Measurements from ENCODE around the gene STRN.
"Not testable (repeated sequence)": the region's sequence is repeated elsewhere in the genome, so short reads cannot be mapped to it uniquely, and the experiment has no call there.

The STRN gene, protein sequence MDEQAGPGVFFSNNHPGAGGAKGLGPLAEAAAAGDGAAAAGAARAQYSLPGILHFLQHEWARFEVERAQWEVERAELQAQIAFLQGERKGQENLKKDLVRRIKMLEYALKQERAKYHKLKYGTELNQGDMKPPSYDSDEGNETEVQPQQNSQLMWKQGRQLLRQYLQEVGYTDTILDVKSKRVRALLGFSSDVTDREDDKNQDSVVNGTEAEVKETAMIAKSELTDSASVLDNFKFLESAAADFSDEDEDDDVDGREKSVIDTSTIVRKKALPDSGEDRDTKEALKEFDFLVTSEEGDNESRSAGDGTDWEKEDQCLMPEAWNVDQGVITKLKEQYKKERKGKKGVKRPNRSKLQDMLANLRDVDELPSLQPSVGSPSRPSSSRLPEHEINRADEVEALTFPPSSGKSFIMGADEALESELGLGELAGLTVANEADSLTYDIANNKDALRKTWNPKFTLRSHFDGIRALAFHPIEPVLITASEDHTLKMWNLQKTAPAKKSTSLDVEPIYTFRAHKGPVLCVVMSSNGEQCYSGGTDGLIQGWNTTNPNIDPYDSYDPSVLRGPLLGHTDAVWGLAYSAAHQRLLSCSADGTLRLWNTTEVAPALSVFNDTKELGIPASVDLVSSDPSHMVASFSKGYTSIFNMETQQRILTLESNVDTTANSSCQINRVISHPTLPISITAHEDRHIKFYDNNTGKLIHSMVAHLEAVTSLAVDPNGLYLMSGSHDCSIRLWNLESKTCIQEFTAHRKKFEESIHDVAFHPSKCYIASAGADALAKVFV

DNA sequence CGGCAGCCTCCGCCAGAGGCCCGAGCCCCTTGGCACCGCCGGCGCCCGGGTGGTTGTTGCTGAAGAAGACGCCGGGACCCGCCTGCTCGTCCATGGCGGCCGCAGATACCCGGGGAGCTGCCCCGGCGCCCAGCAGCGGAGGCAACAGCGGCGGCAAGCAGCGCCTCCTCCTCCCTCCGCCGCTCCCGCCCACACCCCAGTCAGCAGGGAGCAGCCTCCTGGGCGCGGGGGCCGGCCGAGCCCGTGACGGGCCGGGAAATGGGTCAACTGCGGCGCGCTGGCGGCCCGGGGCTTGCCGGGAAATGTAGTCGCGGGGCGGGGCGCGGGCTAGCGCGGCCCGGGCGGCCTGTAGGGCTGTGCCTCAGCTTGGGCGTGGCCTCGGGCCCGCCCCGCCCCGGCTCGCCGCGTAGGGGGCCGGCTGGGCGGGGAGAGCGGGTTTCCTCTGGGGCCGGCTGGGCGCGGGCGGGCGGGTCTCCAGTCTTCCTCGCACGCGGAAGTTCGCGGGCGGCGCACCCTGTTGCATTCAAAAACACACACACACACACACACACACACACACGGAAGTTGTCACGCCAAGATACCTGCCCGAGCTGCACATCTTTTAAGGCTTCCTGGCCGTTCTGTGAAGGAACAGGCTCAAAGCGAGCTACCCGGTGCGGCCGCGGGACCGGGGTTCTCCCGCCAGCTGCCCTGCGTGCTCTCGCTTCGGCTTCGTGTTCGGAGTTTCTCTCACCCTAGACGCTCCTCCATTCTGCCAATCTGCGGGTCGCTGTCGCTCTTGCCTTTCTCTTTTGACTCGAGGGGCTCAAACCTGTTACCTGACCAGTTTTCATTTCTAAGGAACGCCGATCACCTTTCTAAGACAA is at the start of gene STRN:
Gene STRN (minus strand): TSS at position 167 of the 866 bp plus-strand sequence. CDS start 73 bp downstream, at position 94.
- peak; percentile 92 to 98 (median 96) for DNase-seq (ENCODE audit: low read depth in 3 of 3)

- no peak for DNase-seq (ENCODE audit: low read depth in 3 of 3)
These were observed 46.9 kb upstream of the STRN start for GRCh38 chr2:37013315-37013641.

- DNase-seq (ENCODE audit: low read depth in 3 of 3): no peak
These were observed 44.8 kb upstream of the STRN start for GRCh38 chr2:37011130-37011529.

- DNase-seq (ENCODE audit: low read depth in 3 of 3): no peak
These were observed 39.0 kb upstream of the STRN start for GRCh38 chr2:37005118-37005868.

DNA sequence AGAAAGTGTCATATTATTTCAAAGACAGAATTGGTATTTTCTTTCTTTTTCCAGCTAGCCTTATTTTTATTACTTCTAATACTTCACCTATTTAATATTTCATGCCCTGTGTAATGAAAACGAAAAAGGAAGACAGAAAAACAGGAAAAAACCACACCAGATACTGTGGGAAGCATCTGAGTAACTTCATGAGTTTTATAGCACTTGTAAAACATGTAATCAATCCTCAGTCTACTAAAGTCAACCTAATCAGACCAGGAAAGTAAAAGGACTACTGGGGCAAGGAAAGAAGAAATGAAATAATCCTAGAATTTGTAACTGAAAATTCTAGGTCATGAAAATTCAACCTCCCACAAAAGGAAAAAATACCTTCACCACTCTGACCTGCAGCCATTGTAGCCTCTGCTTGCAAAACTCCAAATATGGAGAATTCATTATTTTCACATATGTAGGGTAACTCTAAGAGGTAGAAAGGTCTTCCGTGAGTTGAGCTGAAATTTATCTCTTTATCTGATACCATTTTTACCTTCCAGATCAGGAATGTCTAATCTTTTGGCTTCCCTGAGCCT is 34.7 kb upstream of the STRN start:
- no peak for DNase-seq (ENCODE audit: low read depth in 3 of 3)

- DNase-seq (ENCODE audit: low read depth in 3 of 3): no peak
These were observed 34.0 kb upstream of the STRN start for GRCh38 chr2:37000318-37000717.

- not testable (repeated sequence) for DNase-seq (ENCODE audit: low read depth in 3 of 3)
These were observed 33.1 kb upstream of the STRN start for GRCh38 chr2:36999416-36999815.

- DNase-seq (ENCODE audit: low read depth in 3 of 3): no peak
These were observed 27.7 kb upstream of the STRN start for GRCh38 chr2:36993841-36994620.

DNA sequence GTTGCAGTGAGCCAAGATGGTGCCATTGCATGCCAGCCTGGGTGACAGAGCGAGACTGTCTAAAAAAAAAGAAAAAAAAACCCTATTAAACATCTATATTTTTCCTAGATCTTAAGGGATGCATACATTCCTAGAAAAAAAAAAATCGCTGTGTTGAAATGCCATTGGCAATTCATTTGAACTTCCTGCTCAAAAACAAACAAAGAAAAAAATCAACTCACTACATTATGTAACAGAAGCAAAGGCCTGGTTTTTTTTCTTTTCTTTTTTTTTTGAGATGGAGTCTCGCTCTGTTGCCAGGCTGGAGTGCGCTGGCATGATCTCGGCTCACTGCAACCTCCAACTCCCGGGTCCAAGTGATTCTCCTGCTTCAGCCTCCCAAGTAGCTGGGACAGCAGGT is 21.7 kb upstream of the STRN start:
- no peak for DNase-seq (ENCODE audit: low read depth in 3 of 3)

DNA sequence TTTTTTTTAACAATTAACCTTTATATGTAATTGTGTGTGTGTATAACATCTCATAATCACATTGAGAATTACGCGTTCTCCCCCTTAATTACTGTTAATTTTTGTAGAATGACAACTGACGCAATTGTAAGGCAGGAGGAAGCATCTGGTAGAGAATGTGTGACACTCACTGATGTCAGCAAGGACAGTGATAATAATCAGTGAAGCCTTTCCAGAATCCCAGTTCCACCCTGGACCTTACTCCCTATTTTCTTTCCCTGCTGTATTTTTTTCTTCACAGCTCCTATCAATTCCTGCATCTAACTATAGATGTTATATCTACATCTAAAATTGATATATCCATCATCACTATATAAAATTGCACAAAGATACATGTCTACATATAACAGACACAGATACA is 16.1 kb upstream of the STRN start:
- no peak for DNase-seq (ENCODE audit: low read depth in 3 of 3)

GRCh38 chr2:36981911-36982310 is 15.6 kb upstream of the STRN start:
- no peak for DNase-seq (ENCODE audit: low read depth in 3 of 3)

- DNase-seq (ENCODE audit: low read depth in 3 of 3): not testable (repeated sequence)
These were observed 12.7 kb upstream of the STRN start for GRCh38 chr2:36979007-36979406.

DNA sequence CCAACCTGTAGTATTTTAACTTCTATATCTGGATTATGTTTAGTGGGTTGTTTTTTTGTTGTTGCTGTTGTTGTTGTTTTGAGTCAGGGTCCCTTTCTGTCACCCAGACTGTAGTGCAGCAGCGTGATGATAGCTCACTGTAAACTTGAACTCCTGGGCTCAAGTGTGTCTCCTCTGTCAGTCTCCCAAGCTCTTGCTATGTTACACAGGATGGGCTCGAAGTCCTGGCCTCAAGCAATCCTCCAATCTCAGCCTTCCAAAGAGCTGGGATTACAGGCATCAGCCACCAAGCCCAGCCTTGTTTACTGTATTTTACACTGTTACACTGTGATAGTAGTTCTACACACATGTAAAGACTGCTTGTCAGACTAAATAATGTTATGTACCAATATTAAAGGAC is 9.7 kb upstream of the STRN start:
- no peak for DNase-seq (ENCODE audit: low read depth in 3 of 3)

DNA sequence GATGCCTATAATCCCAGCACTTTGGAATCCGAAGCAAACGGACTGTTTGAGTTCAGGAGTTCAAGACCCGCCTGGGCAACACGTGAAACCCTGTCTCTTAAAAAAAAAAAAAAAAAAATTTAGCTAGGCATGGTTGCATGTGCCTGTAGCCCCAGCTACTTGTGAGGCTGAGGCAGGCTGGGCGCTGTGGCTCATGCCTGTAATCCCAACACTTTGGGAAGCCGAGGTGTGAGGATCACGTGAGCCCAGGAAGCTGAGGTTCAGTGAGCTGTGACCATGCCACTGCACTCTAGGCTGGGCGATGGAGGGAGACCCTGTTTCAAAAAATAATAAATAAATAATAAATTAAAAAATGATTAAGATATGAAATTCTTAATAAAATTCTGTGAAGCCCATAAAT is 9.0 kb upstream of the STRN start:
- DNase-seq (ENCODE audit: low read depth in 3 of 3): no peak

DNA sequence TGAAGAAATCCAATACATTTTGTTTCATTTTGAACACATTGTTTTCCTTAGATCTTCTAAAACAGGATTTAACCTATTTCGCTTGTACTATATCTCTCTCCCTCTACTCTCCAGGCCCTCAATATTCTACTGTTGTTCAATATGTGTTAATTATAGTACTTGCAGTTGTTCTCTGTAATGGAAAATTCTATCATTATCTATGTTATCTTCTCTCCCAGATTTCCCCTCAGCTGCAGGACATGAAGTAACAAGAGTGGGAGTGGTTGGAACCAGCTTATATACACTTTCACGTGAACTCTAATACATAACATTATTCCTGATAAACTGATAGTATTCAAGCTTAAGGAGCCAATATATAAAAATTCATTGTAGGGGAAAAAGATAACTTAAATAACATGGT is 7.0 kb upstream of the STRN start:
- no peak for DNase-seq (ENCODE audit: low read depth in 3 of 3)

DNA sequence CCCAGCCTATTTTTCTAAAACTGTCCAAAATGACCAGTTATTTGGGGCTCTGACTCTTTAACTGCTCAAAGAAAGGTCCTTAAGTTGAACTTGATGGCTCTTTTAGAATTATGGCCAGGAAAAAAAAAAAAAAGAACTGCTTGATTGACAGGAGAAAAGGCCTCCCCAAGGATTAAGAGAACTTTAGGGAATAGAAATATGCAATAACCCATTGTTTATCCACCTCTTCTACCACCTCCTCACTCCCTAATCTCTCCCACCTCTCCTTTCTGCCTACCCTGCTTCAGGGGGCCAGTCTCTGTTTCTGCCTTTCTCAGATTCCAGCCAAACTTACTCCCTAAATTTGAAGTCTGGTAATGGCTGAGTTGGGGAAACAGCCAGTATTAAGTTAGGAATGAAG is 5.7 kb upstream of the STRN start:
- DNase-seq (ENCODE audit: low read depth in 3 of 3): no peak

DNA sequence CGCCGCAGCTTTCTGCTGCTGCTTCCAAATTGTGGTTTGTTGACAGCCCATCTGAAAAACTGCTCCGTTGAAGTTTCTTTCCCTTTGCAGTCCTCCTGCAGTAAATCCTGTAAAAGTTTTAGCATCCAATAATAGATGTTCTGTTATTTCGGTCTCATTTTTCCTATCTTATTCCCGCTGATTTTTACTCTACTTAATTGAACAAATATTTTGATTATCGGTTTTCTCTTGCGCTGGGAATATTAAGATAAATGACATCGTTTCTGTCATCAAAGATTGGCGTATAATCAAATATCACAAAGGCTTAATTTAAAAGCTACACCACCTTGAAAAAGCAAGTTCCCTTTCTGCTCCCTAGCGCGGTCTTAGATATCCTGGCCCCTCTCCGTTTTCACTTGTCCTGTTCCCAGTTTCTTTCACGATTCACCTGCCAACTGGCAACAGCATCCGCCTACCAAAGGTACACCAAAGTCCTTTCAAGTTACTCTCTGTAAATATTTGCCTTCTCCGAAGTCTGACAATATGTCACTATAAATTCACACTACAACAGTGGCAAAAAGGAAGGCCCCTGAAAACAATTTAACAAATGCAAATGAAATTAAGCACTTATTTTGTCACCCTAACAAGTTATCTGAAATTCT is 1.0 kb upstream of the STRN start:
- DNase-seq (ENCODE audit: low read depth in 3 of 3): no peak

- peak in 2 of 3 experiments; percentile 2 to 38 for DNase-seq (ENCODE audit: low read depth in 3 of 3)
These were observed 476 bp downstream of the STRN start for GRCh38 chr2:36965751-36966369.

GRCh38 chr2:36965206-36965605 is 1.1 kb downstream of the STRN start:
- no peak for DNase-seq (ENCODE audit: low read depth in 3 of 3)
